HG02938 (cell line): ENCODE results near the gene GUSB.
"Not testable (repeated sequence)": the region's sequence is repeated elsewhere in the genome, so short reads cannot be mapped to it uniquely, and the experiment has no call there.

Source experiments
- ATAC-seq: cut with Tn5 transposase; IDR thresholded peaks from one replicate; pipeline ENCODE4 v1.9.1; 2021; ENCODE audit warnings: mild to moderate bottlenecking, moderate library complexity; ENCODE audit not compliant: unreplicated experiment

GUSB gene

GRCh38 chr7:65976659-65977196, 5.3 kb downstream of the GUSB start:
- no peak for ATAC-seq

DNA sequence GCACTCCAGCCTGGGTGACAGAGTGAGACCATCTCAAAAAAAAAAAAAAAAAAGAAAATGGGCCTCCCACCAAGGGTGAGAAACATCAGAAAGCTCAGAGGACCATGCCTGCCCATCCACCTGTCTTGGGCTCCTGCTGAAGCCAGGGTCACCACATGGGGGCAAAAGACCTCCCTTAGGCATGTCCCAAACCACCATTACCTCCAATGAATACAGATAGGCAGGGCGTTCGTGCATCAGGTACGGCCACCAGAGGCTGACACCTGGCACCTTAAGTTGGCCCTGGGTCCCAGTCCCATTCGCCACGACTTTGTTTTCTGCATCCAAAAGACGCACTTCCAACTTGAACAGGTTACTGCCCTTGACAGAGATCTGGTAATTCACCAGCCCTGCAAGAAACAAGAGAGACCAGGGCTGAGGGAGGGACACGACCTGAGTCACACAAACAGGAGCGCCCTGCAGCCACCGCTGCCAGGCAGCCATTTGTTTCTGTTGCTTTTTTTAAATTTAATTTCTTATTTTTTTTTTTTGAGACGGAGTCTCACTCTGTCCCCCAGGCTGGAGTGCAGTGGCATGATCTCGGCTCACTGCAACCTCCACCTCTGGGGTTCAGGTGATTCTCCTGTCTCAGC, 6.1 kb downstream of the GUSB start:
- ATAC-seq, result no peak

GRCh38 chr7:65974876-65975275, 7.1 kb downstream of the GUSB start:
- no peak for ATAC-seq

DNA sequence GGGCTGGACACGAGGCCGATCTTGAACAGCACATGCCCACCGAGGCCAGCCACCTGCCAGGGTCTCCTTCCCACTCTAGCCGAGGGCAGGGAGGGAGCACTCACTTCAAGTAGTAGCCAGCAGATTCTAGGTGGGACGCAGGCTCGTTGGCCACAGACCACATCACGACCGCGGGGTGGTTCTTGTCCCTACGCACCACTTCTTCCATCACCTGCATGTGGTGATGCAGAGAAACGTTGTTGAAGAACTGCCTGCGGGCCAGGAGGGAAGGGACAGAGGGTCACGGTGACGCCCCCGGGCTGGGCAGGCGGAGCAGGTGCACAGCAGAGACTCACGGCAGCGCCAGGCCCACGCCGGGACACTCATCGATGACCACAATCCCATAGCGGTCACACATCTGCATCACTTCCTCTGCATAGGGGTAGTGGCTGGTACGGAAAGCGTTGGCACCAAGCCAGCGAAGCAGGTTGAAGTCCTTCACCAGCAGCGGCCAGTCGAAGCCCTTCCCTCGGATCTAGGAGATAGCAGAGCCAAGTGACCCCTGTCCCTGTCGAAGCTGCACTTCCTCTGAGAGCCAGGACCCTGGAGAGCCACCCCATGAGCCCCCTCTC, 7.7 kb downstream of the GUSB start:
- ATAC-seq, result no peak

DNA sequence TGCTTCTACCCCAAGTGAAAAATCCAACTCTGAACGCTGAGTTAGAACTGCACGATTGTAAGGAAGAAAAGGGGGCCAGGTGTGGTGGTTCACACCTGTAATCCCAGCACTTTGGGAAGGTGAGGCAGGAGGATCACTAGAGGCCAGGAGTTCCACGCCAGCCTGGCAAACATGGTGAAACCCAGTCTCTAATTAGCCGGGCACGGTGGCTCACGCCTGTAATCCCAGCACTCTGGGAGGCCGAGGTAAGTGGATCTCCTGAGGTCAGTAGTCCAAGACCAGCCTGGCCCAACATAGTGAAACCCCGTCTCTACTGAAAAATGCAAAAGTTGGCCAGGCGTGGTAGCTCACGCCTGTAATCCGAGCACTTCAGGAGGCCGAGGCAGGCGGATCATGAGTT, 9.0 kb downstream of the GUSB start:
- no peak for ATAC-seq

DNA sequence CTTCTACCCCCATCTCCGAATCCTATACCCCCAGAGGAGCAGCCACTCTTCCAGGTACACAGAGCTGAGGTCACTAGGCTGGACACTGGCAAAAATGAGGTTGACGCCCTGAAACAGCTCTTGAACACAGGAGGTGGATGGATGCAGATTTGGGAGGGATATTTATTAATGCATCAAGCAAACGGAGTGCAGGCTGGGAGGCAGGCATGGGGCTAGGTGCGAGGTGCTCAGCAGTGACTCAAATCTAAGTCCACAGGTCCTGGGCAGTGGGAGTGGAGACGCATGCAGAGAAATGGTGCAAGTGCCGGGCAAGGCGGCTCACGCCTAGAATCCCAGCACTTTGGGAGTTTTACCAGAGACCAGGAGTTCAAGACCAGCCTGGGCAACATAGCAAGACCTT, 11.0 kb downstream of the GUSB start:
- ATAC-seq, result no peak

DNA sequence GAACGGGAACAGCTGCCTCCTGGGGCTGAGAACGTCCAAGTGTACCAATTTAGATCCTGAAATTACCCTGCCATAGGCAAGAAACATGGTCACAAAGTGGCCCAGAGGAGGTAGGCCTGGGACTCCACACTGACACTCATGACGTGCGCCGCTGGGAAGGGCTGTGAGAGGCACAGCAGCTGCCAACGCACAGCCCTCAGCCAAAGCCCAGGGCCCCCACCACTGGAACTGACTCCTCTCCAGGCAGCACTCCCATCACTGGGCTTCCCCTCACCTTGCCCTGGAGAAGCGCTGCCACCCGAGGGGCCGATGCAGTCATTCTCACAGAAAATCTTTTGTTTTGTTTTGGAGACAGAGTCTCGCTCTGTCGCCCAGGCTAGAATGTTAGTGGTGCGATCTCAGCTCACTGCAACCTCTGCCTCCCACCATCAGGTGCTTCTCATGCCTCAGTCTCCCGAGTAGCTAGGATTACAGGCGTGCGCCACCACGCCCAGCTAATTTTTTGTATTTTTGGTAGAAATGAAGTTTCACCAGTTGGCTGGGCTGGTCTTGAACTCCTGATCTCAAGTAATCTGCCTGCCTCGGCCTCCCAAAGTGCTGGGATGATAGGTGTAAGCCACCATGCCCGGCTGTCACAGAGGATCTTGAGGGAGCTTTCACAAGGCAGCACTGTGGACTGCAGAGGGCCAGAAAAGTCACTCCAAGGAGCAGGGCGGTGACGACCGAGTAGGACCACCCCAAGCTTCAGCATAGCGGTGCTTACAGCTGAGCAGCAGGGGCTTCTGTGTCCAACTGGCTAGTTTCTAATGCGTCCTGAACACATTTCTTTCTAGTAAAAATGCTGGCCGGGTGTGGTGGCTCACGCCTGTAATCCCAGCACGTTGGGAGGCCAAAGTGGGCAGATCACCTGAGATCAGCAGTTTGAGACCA, 13.5 kb downstream of the GUSB start:
- ATAC-seq, result no peak

DNA sequence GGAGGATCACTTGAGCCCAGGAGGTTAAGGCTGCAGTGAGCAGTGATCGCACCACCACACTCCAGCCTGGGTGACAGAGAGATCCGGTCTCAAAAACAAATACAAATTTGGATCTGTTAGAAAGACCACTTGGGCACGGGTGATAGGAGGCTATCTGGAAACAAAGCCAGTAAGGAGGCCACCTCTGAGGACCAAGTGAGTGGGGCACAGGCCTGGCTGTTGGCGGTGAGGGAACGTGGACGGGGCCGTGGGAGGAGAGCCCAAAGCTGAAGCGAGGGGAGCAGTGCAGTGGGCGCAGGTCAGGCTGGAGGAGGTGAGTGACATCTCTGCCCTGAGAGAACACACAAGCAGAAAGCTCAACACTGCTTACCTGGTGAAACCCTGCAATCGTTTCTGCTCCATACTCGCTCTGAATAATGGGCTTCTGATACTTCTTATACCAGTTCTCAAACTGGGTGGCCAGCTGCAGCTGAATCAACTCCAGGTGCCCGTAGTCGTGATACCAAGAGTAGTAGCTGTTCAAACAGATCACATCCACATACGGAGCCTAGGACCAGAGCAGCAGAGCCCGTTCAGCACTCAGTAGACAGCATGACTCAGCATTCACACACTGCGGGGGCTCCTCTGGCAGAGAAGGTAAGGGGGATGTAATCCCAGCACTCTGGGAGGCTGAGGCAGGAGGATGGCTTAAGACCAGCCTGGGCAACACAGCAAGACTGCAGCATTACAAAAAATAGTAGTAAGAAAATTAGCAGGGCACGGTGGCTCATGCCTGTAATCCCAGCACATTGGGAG, 14.5 kb downstream of the GUSB start:
- no peak for ATAC-seq

GRCh38 chr7:65966146-65966545, 15.9 kb downstream of the GUSB start:
- no peak for ATAC-seq

DNA sequence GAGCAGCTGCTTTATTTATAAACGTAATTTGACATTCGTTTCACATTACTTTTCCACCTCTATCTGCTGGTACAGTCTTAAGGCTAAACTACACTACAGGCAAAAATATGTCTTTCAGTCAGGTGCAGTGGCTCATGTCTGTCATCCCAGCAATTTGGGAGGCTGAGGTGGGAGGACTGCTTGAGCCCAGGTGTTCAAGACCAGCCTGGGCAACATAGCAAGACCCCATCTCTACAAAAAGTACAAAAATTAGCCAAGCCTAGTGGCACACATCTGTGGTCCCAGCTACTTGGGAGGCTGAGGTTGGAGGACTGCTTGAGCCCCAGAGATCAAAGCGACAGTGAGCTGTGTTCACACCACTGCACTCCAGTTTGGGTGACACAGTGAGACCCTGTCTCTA, 17.3 kb downstream of the GUSB start:
- not testable (repeated sequence) for ATAC-seq

DNA sequence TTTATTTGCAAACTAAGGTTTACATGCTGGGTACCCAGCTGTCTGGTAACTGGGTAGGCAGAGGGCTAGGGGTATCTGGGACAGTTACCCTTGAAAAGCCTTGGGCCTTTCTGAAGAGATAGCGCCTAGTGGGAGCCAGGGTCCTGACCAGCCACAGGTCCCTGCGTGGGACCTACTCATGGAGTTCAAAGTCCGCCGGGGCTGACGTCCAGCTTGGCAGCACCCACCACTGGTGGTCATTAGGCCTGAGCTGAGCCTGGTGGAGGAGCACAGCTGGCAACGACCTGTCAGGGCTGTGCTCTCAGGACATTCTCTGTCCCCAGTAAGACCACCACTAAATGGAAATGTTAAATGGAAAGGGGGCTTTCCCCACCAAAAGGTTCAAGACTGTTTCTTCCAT, 20.0 kb downstream of the GUSB start:
- ATAC-seq, result no peak

DNA sequence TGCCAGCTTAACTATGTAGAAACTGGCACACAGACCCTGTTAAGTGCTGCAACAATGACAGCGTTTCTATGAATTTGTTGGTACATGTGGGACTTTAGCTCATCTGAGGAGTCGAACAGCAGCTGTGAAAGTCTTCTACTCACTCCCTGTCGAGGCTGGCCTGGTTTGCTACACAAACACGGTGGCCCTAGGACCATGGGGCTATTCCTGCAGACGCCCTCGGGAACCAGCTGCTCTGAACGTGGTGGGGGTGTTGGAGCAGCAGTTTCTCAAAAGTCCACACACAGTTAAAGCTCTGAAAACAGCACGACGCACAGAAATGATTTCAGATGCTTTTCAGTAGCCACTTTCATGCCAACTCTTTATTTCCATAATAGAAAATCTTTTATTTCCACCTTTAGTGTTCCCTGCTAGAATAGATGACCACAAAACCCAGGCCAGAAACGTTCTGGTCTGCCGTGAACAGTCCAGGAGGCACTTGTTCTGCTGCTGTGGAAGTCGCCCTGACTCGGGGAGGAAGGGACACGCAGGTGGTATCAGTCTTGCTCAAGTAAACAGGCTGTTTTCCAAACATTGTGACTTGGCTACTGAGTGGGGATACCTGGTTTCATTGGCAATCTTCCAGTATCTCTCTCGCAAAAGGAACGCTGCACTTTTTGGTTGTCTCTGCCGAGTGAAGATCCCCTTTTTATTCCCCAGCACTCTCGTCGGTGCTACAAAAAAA, 21.5 kb downstream of the GUSB start:
- ATAC-seq, result no peak

DNA sequence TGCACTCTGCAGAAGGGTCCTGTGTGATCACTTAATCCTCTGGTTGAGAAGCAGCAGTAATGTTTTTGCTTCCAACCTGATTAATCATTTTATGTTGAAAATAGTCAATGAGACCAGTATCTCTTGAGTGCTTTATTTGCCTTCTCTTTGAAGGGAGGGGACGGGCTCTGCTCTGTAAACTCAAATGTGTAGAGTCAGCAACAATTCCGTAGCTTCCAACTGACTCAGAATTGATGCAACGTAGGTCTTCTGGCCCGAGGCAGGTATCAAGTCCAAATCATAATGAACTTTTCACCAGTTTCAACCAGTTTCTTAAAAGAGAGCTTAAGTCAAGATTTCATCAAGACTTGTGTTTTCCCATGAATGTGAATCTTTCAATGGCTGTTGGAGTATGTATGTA, 26.3 kb downstream of the GUSB start:
- no peak for ATAC-seq

- no peak for ATAC-seq
These were observed 28.0 kb downstream of the GUSB start for GRCh38 chr7:65953890-65954450.

- no peak for ATAC-seq
These were observed 28.9 kb downstream of the GUSB start for GRCh38 chr7:65953001-65953720.

- no peak for ATAC-seq
These were observed 30.0 kb downstream of the GUSB start for GRCh38 chr7:65951837-65952578.

- ATAC-seq, result no peak
These were observed 35.1 kb downstream of the GUSB start for GRCh38 chr7:65946904-65947303.

GRCh38 chr7:65945787-65946186, 36.2 kb downstream of the GUSB start:
- not testable (repeated sequence) for ATAC-seq
